RWPE1 (cell line): ENCODE measurements around the gene KAT8.
"Not testable (repeated sequence)": the region's sequence is repeated elsewhere in the genome, so short reads cannot be mapped to it uniquely, and the experiment has no call there.

Experiments
- CTCF ChIA-PET: fragments of 350-600 bp; sonication (Branson Sonifier 250); formaldehyde crosslinking; extraction: SDS; loops from one replicate; lab custom pipeline; 2021; lab: Yijun Ruan, JAX
- POLR2A ChIA-PET: fragments of 400-600 bp; formaldehyde crosslinking; extraction: SDS; loops from one replicate; lab custom pipeline; 2020; ENCODE audit warnings: antibody characterized with exemption; ENCODE audit not compliant: low non-redundant PET; lab: Yijun Ruan, JAX
- DNase-seq: peaks from one replicate; pipeline ENCODE4 v3.0.0; 2012; ENCODE audit warnings: low spot score
- H3K27ac ChIP-seq: fragments of 450-650 bp; 2 replicates; pipeline ENCODE4 v1.5.1; 2017
- TF ChIP-seq, protein P1 (sequence below): fragments of 450-650 bp; conservative IDR thresholded peaks from 2 replicates; pipeline ENCODE4 v1.5.1; 2017; ENCODE audit warnings: low read depth, mild to moderate bottlenecking

The KAT8 gene

DNA sequence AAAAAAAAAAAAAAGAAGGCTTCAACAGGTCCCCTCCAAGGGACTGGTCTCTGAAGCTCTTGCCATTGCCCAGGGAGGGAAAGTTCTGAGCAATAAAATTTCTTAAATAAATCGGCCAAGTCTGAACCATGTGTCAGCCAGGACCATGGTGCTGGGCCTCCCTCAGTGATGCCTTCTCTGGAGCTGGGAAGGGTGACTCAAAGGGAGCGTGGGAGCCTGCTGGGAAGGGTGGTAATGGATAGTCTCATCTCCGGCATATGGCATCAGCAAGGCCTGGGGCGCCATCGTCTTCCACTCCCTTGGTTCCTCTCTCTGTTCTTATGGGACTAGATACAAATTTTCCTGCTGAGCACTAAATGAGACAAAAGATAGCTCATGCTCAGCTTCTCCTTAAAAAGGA lies 25.1 kb upstream of the KAT8 start:
- H3K27ac ChIP-seq, result peak overlapping the region; percentile 97
- CTCF ChIA-PET, result interaction anchor here (0.6 to 2.1 kb wide), 3 partner anchors 50 to 107 kb away, joined by 3 to 6 read pairs (median 4); partner anchors contain the start of gene HSD3B7

DNA sequence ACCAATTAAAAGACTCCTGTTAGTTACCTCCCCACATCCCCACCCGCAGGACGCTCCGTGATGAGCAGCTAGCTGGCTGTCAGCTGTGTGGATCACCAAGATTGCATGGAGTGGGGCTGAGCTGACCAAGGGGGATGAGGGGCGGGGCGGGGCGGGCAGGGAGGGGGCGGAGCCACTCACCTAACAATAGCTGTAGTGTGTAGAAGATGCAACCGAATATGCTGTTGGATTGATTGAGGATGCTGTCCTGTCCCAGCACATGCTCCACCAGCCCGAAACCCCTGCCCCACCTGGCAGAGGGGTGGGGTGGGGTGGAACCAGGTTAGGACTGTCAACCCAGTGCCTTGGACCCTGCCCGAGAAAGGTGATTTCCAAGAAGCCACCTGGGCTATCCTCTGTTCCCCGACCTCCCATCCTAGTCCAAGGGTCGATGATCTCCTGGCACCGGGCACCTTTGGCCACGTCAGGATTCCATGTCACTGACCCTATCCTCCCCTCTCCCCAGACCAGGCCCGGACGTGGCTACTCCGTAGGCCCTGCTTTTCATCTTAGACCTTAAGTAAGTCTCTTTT lies 24.2 kb upstream of the KAT8 start:
- ChIA-PET POLR2A (interaction anchor here (0.6 kb wide), 1 partner anchor 138 kb away, joined by 5 read pairs; no protein-coding TSS in a partner anchor), CTCF (interaction anchor here (0.6 to 2.1 kb wide), 3 partner anchors 49 to 151 kb away, joined by 3 to 8 read pairs (median 6); partner anchors contain the start of gene HSD3B7)
- TF ChIP-seq, protein P1, sequence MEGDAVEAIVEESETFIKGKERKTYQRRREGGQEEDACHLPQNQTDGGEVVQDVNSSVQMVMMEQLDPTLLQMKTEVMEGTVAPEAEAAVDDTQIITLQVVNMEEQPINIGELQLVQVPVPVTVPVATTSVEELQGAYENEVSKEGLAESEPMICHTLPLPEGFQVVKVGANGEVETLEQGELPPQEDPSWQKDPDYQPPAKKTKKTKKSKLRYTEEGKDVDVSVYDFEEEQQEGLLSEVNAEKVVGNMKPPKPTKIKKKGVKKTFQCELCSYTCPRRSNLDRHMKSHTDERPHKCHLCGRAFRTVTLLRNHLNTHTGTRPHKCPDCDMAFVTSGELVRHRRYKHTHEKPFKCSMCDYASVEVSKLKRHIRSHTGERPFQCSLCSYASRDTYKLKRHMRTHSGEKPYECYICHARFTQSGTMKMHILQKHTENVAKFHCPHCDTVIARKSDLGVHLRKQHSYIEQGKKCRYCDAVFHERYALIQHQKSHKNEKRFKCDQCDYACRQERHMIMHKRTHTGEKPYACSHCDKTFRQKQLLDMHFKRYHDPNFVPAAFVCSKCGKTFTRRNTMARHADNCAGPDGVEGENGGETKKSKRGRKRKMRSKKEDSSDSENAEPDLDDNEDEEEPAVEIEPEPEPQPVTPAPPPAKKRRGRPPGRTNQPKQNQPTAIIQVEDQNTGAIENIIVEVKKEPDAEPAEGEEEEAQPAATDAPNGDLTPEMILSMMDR, result no peak
- H3K27ac ChIP-seq, result peak overlapping the region; percentile 97
- DNase-seq, result peak; percentile 73

More for the DNA sequence above, 25.1 kb upstream of the KAT8 start:
- DNase-seq, result no peak
- TF ChIP-seq, protein P1, result no peak
- POLR2A ChIA-PET, result interaction anchor here (0.6 to 1.0 kb wide), 4 partner anchors 19 to 137 kb away, joined by 4 to 22 read pairs (median 6); partner anchors contain the start of genes FUS, ZNF646 and ZNF668

DNA sequence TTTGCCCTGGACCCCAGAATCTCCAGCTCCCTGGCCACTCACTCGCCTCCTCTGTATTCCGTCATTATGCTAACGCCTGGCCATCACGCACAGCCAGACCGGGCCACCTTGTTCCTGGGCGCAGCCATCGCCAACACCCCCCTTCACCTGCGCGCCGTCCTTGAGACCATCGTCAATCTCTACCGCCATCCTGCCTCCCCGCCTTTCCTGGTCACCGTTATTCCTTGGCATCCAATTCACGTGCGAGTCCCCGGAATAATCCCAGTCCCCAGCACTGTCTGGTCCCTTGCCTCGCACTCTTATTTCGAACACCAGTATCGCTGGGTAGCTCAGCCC lies 23.4 kb upstream of the KAT8 start:
- TF ChIP-seq, protein P1, result no peak
- no peak for DNase-seq
- H3K27ac ChIP-seq, result peak overlapping the region; percentile 97
- POLR2A ChIA-PET, result interaction anchor here (0.5 kb wide), 1 partner anchor 72 kb away, joined by 4 read pairs; no protein-coding TSS in a partner anchor
- CTCF ChIA-PET, result interaction anchor here (0.6 to 1.7 kb wide), 2 partner anchors 39 to 109 kb away, joined by 4 to 8 read pairs; partner anchors contain the start of gene HSD3B7

DNA sequence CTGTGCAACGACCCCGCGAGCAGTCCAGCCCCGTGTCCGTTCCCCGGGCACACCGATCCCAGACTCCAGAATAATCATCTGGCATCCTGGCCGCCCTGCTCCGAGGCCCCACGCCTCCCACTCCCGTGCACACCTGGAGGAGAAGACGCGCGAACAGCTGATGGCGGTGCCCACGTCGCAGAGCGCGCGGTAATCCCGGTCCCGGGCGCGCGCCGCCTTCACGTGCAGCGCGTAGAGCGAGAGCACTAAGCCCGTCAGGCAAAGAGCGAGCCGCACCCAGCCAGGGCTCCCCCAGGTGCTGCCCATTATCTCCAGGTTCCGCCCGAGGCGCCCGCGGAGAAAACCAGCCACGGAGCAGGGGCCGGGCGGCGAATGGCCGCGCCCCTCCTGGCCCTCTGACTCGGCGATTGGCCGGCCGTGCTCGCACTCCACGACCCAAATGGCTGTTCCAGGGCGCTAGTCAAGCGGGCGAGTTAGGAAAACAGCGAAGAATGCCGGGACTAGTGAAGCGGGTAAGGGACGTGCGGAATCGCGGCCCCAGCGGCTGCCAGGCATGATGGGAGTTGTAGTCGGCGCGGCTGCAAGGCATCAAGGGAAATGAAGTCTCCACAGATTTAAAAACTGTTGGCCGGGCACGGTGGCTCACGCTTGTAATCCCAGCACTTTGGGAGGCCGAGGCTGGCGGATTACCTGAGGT lies 22.9 kb upstream of the KAT8 start, which contains the start of gene VKORC1:
VKORC1 (minus strand) TSS at position 374 of the 697 bp plus-strand sequence; CDS start at position 306, 68 bp downstream.
- TF ChIP-seq, protein P1, result no peak
- H3K27ac ChIP-seq, result peak within 1 kb of the TSS; percentile 97
- ChIA-PET CTCF (interaction anchor here (0.6 to 1.7 kb wide), 3 partner anchors 23 to 109 kb away, joined by 3 to 8 read pairs (median 4); partner anchors contain the start of gene HSD3B7), POLR2A (interaction anchor here (0.5 kb wide), 1 partner anchor 71 kb away, joined by 4 read pairs; no protein-coding TSS in a partner anchor)
- DNase-seq, result peak; percentile 91

DNA sequence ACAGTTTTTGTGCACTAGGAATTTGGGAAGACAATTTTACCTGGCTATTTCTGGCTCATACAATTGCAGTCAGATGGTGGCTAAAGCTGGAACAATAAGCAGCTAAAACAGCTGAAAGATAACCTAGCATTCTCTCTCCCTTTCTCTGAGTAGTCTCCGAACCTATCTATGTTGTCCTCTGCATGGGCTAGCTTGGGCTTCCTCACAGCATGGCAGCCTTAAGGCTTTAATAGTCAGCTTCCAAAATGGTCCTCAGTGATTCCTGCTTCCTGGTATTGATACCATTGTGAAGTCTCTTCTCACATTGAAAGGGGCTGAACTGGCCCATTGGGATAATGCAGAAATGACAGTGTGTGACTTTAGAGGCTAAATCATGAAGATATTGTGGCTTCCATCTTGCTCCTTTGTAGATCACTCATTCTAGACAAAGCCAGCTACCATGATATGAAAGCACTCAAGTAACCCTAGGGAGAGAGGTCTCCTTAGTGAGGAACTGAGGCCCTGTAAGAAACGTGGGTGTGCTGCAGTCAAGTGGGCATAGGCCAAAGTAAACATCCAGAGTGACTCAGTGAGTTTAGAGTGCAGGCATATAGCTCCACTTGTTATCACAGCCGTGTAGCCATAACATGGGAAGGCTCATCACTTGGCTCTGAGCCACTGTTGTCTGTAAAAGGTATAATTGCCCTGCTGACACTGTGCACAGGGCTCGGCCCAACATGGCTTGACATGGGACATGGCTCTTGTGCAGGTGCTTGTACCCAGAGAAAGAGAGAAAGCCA lies 17.4 kb upstream of the KAT8 start:
- TF ChIP-seq, protein P1, result no peak
- DNase-seq, result no peak
- POLR2A ChIA-PET, result no interaction called here
- CTCF ChIA-PET, result interaction anchor here (0.6 to 0.7 kb wide), 3 partner anchors 20 to 255 kb away, joined by 3 to 5 read pairs (median 3); no protein-coding TSS in a partner anchor
- peak overlapping the region; percentile 10; the same call in 1 of the 2 replicates for H3K27ac ChIP-seq

DNA sequence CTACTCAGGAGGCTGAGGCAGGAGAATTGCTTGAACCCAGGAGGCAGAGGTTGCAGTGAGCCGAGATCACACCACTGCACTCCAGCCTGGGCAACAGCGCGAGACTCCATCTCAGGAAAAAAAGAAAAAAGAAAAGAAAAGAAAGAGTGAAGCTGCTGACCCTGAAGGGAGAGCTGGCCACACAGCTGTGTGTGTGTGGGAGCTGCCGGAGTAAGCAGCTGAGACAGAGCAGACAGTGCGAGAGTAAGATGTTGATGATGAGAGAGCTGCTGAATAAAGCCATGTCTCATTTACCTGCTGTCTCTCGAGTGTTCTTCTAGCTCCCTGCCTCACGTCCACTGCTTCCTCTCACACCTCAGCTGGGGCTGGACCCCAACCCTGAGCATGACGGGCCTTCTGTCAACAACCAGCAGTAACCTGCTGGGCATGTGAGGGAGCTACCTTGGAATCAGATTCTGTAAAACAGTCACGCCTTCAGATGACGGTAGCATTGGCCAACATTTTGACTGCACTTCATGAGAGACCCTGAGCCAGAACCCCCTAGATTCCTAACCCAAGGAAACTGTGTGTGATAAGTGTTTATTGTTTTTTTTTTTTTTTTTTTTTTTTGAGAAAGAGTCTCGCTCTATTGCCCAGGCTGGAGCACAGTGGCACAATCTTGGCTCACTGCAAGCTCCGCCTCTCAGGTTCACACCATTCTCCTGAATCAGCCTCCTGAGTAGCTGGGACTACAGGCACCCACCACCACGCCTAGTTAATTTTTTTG lies 16.4 kb upstream of the KAT8 start:
- DNase-seq, POLR2A ChIA-PET: not testable (repeated sequence)
- CTCF ChIA-PET, result interaction anchor here (0.7 to 1.5 kb wide), 2 partner anchors 116 to 256 kb away, joined by 3 to 5 read pairs; partner anchors contain the start of gene HSD3B7
- peak overlapping the region; percentile 10; the same call in 1 of the 2 replicates for H3K27ac ChIP-seq
